HG02938 (cell line): ENCODE data around the gene FHIT.
"Not testable (repeated sequence)": the region's sequence is repeated elsewhere in the genome, so short reads cannot be mapped to it uniquely, and the experiment has no call there.

Source experiments
- ATAC-seq: cut with Tn5 transposase; IDR thresholded peaks from one replicate; pipeline ENCODE4 v1.9.1; 2021; ENCODE audit warnings: mild to moderate bottlenecking, moderate library complexity; ENCODE audit not compliant: unreplicated experiment

The FHIT gene

DNA sequence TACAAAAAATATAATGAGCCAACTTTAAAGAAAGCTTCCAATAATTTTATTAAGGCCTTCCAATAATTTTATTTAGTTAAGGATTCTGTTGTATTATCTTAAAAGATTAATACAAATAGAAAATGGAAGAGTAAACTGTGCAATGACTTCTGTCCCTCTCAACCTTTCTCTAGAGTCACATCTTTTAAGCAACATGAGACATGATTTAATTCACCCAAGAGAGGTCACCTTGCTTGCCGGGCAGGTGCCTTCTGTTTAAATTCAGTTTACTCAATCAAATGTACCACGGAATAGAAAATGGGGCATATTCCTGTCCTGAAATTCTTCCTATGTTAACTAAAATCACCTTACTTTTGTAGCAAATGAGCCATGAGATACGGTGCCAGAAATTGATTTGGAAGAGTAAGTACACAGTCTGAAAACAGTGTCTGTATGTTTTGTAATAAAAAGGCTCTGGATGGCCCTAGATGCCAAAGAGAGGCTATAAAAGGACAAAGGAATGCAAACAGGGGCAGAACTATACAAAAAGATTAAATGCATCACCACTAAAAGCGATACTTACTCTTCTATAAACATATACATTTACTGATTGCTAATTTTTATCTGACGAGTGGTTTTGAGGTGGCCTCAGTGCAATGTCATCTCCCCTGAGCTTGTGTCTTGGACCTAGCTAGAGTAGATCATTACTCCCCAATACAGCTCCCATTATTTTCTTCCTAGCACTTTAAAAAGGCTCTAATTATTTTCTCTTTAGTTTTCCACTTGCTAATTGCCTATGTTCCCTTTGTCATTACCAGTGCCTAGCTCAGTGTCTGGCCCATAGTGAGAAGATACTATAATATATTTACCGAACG lies 134.0 kb downstream of the FHIT start:
- no peak for ATAC-seq

DNA sequence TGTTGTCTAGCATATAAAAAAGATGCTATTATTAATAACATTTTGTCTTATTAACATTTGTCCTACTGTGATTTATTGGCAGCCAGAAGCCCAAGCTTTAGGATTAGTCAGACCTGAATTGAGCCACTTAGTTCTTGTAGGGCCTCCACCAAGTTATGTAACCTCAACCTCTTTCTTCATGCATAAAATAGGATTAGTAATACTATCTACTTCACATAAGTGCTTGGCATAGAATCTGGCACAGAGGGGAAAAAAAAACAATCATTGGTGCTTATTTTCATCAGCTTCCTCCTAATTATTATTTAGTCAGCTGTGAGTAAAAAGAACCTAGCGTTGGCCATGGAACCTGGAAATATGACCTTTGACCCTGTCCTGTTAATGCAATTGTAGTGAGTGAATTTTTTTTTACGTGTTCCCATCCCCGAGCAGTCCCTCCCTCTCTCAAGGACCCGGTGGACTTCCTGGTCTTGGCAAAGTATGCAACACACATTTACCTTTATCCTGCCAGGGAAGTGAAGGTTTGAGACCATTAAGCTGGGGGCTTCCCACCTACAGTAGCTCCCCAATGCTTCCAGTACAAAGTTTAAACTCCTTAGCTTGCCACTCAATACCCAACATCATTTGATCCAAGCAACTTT lies 136.8 kb downstream of the FHIT start:
- no peak for ATAC-seq

DNA sequence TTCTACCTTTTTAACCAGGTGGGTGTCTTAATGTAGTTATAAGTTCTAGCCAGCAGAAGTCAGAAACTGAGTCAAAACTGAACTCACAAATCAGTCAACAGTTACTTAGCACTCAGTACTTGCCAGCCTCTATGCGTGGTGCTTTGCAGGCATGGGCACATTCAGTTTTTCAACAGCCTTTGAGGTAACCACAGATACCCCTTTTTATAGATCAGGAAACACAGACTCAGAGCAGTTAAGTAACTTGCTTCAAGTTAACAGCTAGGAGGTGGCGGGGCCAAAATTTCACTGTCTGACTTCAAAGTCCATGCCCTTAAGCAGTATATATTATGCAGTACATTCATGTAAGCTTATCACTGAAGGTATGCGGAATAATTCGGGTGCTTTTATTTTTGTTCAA lies 139.4 kb downstream of the FHIT start:
- no peak for ATAC-seq

DNA sequence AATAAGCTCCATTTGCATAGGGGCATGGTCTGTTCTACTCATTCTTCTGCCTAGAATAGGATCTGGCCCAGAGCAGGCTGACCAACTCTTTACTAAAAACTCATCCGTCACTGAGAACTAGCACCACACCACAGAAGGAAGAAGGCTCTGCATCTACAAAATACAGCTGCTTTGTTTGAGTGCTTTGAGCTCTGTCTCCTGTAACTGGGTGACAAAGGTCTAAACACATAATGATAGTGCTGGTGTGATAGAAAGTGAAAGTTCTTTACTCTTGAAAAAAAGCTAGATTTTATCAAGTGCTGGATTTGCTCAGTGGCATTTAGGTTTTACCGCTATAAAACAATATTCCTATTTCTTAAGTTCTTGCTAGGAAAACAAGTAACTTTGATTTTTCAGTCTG lies 140.7 kb downstream of the FHIT start:
- ATAC-seq: no peak

- no peak for ATAC-seq
Measured at GRCh38 chr3:61108247-61109019, 142.8 kb downstream of the FHIT start.

- no peak for ATAC-seq
Measured at GRCh38 chr3:61094608-61095007, 156.6 kb downstream of the FHIT start.

DNA sequence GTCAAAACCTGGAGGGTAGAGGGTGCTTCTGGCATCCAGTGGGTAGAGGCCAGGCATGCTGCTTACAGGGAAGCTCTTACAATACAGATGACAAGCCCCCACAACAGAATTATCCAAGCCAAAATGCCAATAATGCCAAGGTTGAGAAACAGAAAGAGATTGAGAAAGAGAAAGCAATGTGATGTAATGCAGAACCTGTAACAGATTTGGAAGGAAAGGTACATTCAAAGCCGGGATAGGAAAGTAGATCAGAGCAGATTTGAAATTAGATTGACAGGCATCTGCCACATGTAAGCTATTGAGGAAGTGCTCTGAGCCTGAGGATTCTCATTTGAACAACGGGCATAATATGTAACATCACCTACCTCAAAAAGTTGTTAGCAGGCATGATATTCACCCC lies 157.9 kb downstream of the FHIT start:
- no peak for ATAC-seq

DNA sequence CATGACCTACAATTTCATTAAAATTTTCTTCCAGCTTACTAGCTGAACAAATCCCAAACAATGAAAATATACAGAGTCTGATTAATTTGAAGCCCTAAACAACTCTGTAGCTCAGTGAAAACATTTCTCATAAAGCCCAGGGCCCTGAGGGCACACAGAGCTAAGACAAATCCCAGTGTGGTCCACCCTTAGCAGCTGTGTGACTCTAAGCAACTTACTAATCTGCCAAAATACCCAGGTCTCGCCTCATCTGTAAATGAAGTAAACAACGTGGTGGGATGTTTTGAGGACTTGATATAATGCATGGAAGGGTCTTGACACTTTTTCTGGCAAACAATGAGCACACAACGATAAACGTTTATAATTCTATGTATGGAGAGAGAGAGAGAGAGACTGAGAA lies 158.4 kb downstream of the FHIT start:
- no peak for ATAC-seq

DNA sequence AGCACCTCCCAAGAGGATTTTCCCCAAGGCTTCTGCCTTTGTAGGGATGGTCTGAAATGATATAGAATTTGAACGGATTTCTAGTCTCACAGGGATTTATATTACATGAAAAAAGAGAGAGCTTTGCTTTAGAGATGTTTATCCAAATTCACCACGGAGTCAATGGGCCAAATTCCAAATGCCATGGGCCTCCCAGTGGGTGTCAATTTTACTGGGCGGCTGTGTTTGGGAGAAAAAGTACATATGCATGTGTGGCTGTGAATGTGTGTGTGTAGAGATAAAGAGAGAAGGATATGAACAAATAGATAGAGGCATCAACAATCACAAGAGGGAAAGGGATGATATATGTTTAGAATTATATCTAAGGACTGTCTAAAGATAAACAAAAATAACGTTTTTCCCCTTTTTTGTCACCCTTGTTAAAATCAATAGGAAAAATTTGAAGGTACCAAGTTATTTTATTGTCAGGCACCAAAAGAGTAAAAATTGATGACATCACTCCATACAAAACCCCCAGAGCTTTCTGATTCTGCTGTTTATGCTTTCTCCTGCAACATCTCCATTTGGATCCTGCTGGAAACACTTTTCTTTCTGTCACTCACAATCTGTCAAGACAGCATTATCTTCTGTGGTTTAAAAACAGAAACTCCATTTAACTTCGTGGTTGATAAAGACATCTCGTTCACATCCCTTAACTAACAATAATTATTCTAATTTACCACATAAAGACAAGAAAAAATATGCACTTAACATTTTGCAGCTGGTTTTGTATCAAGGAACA lies 160.7 kb downstream of the FHIT start:
- no peak for ATAC-seq

GRCh38 chr3:61087465-61087864 lies 163.8 kb downstream of the FHIT start:
- no peak for ATAC-seq

DNA sequence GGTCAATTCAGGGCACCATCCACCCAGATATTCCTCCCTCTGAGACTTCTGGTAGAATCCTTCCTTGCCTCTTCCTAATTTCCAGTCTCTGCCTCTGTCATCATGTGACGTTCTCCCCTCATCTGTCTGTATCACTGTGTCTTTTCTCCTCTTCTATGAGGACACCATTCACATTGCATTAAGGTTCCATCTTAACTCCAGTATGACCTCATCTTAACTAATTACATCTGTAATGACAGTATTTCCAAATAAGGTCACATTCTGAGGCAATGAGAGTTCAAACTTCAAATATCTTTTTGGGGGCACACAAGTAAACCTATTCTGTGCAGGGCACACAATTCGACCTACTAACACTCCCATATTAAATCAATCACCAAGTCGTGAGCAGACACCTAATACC lies 169.7 kb downstream of the FHIT start:
- ATAC-seq: no peak

DNA sequence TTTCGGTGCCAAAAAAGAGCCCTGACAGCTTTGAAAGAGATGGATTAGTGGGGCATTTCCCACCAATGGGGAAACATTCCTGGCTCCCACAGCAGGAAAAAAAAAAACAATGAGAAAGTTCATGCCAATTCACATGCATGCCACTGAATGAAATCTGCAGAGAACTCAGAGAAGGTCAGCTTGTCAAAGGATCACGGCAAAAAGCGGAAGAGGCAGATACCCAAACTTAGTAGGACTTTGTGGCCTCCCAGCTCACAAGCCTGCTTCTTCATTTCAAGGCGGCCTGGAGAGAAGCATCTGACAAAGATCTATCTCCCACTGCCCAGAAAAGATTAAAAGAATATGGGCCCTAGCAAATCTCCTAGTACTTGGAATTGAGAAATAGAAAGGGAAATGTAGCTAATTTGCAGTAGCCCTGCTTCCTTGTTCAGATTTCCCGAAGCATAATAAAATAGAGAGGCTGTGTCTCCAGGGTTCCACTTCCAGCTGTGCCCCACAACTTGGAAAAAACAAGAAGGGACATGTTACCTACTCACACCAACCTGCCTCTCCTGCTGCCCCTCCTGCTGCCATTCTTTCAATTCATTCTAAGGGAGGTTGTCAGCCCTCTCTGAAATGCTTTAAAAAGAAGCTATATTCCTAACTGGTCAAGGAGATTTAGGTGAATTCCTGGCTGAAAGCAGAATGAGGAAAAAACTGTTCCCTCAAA lies 170.4 kb downstream of the FHIT start:
- no peak for ATAC-seq

- ATAC-seq: no peak
Measured at GRCh38 chr3:61078048-61078752, 173.1 kb downstream of the FHIT start.

DNA sequence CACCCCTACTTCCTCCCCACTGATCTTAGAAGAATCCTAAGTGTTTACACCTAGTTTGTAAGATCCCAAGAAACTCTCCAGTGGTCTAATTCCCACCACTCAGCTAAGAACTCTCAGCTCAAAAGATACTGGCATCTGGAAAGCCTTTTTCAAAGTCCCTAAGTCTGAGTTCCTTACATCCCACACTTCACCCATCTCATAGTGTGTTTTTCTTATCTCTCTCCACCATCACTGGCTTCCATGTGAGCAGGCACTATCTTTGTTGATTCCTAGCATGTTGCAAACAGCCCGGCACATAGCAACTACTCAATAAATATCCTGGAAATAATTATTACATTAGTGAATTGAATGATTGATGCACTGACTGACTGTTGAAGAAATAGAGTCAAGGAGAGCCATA lies 173.7 kb downstream of the FHIT start:
- ATAC-seq: no peak

GRCh38 chr3:61074783-61075182 lies 176.5 kb downstream of the FHIT start:
- ATAC-seq: no peak

GRCh38 chr3:61073566-61074165 lies 177.6 kb downstream of the FHIT start:
- ATAC-seq: no peak

DNA sequence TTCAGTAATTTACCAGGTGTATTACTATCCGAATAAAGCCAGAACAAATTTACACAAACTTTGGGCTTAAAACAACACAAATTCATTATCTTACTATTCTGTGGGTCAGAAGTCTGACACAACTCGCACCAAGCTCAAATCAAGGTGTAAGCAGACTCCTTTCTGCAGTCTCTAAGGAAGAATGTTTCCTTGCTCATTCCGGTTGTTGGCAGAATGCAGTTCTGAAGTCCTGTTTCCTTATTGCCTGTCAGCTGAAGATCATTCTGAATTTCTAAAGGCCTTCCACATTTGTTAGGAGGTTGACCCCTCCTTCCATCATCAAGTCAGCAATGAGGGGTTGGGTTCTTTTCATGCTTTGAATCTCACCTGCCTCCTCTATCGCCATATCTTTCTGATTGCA lies 183.2 kb downstream of the FHIT start:
- ATAC-seq: no peak

DNA sequence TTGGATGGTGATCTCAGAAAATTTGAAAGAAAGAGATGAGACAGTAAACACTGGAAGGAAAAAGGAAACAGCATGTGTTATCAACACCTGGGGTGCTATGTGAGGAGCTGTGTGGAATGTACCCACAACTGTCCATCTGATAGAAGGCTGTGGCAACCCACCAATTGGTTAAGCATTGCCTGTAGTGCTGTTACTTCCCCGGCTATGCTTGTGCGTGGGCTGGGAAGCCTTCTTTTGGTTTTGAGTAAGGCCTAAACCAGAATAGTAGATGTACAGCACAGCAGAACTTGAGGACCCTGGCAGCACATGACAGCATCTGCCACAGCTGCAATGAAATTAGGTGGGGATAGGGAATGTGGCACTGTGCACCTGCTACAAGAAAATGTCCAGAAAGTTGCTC lies 184.5 kb downstream of the FHIT start:
- no peak for ATAC-seq

DNA sequence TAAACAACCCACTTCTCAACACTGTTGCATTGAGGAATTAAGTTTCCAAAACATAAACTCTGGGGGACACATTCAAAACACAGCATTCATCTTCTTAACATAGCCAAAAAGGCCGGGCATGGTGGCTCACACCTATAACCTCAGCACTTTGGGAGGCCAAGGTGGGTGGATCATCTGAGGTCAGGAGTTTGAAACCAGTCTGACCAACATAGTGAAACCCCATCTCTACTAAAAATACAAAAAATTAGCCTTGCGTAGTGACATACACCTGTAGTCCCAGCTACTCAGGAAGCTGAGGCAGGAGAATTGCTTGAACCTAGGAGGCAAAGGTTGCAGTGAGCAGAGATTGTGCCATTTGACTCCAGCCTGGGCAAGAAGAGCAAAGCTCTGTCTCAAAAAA lies 185.0 kb downstream of the FHIT start:
- ATAC-seq: not testable (repeated sequence)
